ENCODE measurements around the gene MRPS12. TPM values are rescaled to one million over a fixed set of nuclear protein-coding genes. Genes with fewer than 3 reads are reported as not detected.

MRPS12 gene
- 32.4 and 61.2 TPM in 2 replicates for total RNA-seq

DNA sequence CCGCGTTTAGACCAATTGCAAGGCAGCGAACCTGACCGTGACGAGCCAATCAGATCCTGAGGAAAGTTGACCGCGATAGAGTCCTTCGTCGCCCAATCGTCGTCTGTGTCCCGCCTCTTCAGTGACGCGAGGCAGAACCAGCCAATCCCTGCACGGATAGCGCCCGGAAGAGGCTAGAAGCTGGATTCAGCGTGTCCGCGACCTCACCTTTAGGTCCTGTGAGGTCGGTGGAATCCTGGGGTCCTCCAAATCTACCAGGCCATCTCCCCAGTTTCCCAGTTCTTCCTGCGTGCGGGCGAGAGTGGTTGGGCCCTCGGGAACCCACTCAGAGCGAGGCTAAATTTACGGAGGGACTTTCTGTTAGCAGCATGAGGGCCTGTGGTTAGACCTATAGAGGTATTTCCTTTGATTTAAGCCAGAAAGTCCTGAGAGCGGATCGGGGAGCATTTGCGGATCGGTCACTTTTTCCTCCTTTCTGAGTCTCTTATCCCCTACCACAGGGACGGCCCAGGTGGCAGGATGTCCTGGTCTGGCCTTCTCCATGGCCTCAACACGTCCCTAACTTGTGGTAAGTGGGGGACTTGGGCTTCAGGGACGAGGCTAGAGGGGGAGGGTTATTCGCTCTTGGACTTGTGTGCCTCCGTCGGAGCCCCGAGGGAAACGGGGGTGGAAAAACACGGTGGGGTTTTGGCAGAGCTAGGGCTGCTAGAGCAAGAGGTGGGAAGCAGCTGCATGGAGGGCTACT is at the start of gene MRPS12:
Gene MRPS12 (plus strand): TSS at position 169 of the 745 bp plus-strand sequence. CDS start 351 bp downstream, at position 520.

DNA sequence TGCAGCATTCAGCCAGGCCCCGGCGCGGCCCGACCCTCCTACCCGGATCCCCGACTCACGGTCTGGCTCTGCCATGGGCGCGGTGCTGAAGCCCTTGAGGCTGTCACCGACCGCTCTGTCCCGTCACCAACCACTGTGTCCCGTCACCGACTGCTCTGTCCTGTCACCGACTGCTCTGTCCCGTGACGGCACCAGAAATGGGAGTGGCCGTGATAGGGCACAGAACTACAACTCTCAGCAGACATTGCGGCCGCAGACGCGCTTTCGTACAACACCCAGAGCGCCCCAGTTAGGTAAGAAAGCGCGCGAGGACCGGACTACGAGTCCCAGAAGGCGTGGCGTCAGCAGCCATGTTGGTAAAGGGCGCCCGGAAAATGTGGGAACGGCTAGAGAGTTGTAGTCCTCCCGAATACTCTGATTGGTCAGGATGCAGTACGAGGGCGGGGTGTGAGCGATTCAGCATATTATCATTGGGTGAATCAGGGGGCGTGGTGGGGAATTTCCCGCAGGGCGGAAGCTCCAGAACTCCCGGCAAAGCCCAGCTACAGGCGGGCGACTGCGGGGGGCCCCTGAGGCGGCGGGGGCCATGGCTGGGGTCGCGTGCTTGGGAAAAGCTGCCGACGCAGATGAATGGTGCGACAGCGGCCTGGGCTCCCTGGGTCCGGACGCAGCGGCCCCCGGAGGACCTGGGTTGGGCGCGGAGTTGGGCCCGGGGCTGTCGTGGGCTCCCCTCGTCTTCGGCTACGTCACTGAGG is 31.1 kb upstream of the MRPS12 start, which contains the start of the genes NFKBIB and SIRT2:
Gene NFKBIB (plus strand): TSS at position 523 of the 755 bp plus-strand sequence. CDS start 64 bp downstream, at position 587.
Gene SIRT2 (minus strand): TSS at position 172 of the 755 bp plus-strand sequence. CDS start 97 bp downstream, at position 75.

DNA sequence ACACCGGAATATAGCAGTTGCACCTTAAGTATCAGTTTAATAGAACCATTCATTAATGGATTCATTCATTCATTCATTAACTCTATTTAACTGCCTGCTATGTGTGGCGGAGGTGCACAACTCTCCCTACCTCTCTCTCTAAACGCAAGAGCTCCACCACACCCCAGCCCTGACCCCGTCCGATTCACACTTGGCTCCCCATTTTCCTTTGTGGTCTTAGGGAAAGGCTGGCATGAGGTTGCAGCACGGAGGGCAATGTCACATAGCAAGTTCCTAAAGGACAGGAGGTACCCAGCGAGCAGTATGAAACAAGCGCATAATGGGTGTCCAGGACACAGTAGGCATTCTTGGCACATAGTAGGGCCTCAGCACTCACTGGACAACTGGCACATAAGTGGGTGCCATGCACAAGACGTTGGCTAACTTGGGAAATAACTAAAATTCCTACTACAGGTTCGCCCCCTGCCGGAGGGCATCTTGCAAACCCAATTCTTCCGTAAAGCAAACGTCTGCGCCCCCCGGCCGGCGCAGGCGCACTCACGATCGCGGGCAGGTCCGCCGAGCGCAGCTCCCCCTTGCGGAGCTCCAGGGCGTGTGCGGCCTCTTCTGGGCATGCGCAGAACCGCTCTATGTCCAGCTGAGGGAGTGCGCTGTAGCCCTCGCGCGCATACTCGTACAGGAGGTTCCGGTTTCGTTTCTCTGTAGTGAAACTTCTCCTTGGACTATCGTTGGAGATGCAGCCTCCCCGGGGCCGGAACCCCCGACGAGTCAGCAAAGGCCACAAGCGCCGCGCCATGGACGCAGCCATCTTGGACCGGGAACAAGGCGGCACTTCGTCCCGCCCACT is 592 bp upstream of the MRPS12 start, which contains the start of gene SARS2:
Gene SARS2 (minus strand): TSS at position 835 of the 847 bp plus-strand sequence. CDS start 27 bp downstream, at position 808.

DNA sequence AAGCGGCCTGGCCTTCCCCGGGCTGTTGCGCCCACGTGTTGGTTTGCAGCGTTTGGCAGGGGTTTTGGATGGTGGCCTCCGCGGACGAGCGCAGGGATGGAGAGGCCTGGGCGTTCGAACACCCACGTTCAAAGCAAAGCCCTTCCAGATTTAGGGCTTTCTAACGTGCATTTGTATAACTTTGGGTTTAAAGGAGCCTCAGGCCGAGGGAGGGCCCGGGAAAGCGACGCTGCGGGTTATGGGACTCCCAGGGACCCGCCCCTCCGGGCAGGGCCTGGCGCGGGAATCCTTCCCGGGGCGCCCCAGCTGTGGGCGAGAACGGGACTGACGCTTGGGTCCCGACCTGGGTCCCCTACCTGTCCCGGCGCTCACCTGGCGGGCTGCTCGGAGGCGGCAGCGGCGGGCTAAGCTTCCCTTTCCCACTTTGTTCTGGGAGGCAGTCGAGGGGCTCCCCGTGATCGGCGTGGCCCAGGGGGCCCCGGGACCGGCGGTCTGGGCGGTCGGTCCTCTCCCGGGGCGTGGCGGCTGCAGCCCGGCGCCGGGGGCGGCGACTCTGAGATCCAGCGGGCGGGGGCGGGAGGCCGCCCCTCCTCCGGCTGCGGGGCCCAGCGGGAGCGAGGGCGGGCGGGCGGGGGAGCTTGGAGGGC is 44.6 kb downstream of the MRPS12 start, which contains the start of gene FBXO17:
Gene FBXO17 (minus strand): TSS at position 529 of the 647 bp plus-strand sequence. CDS start 25,423 bp downstream, outside the sequence.

Other genes starting within 250 kb of the MRPS12 start
- 0.13 and 0.16 TPM in 2 replicates for gene CAPN12, start 186.5 kb upstream of the MRPS12 start, total RNA-seq
- gene LGALS7, start 157.4 kb upstream of the MRPS12 start, total RNA-seq: not detected in 2 replicates
- gene LGALS7B, start 141.7 kb upstream of the MRPS12 start, total RNA-seq: not detected in 2 replicates
- gene LGALS4, start 118.0 kb upstream of the MRPS12 start, total RNA-seq: not detected in 2 replicates
- 66.3 and 91.7 TPM in 2 replicates for gene ECH1, start 99.2 kb upstream of the MRPS12 start, total RNA-seq
- 221 and 279 TPM in 2 replicates for gene HNRNPL, start 81.0 kb upstream of the MRPS12 start, total RNA-seq
- 4.5 and 5.8 TPM in 2 replicates for gene RINL, start 52.7 kb upstream of the MRPS12 start, total RNA-seq
- gene SIRT2, start 31.3 kb upstream of the MRPS12 start, total RNA-seq: 43.0 and 53.8 TPM in 2 replicates
- gene NFKBIB, start 31.0 kb upstream of the MRPS12 start, total RNA-seq: 16.2 and 20.2 TPM in 2 replicates
- gene CCER2, start 18.8 kb upstream of the MRPS12 start, total RNA-seq: 0.16 TPM in 1 of 2 replicates, not detected in the other
- gene SARS2, start 181 bp upstream of the MRPS12 start, total RNA-seq: 27.8 and 32.5 TPM in 2 replicates
- gene FBXO17, start 44.8 kb downstream of the MRPS12 start, total RNA-seq: 24.3 and 39.8 TPM in 2 replicates
- gene FBXO27, start 101.6 kb downstream of the MRPS12 start, total RNA-seq: 2.1 and 3.4 TPM in 2 replicates
- gene ACP7, start 153.4 kb downstream of the MRPS12 start, total RNA-seq: 0.26 TPM in 1 of 2 replicates, not detected in the other
- 12.0 and 13.6 TPM in 2 replicates for gene PAK4, start 194.8 kb downstream of the MRPS12 start, total RNA-seq

All from epithelial cell of alveolus of lung (primary cell).